GM23338 (cell line): ENCODE results near the gene ACSBG1.

Experiments
- CREB1 ChIP-seq: fragments of 250-450 bp; sonication (Bioruptor Pico); IDR thresholded peaks from 2 replicates; pipeline ENCODE4 v1.5.0; 2020; ENCODE audit warnings: low read depth, mild to moderate bottlenecking, moderate library complexity
- EZH2 ChIP-seq: fragments of 200-600 bp; sonication (generic); IDR thresholded peaks from one replicate; pipeline ENCODE4 v1.8.0; 2017; ENCODE audit warnings: antibody characterized with exemption, mild to moderate bottlenecking, low read depth; ENCODE audit not compliant: unreplicated experiment
- EZH2phosphoT487 ChIP-seq: fragments of 200-600 bp; sonication (generic); IDR thresholded peaks from one replicate; pipeline ENCODE4 v1.8.1; 2018; ENCODE audit warnings: antibody characterized with exemption; ENCODE audit not compliant: unreplicated experiment
- JUNB ChIP-seq: IDR thresholded peaks from one replicate; pipeline ENCODE4 v1.6.1; 2016; ENCODE audit warnings: antibody characterized with exemption; ENCODE audit not compliant: unreplicated experiment
- NANOG ChIP-seq: IDR thresholded peaks from 2 replicates; pipeline ENCODE4 v1.6.1; 2016; ENCODE audit warnings: antibody characterized with exemption, borderline replicate concordance
- POLR2AphosphoS5 ChIP-seq: IDR thresholded peaks from 2 replicates; pipeline ENCODE4 v1.6.1; 2016; ENCODE audit warnings: antibody characterized with exemption, low read depth
- STAT1 ChIP-seq: IDR thresholded peaks from one replicate; pipeline ENCODE4 v1.6.1; 2016; ENCODE audit warnings: antibody characterized with exemption; ENCODE audit not compliant: unreplicated experiment
- ZNF114 ChIP-seq: fragments of 250-450 bp; sonication (Bioruptor Pico); IDR thresholded peaks from 2 replicates; pipeline ENCODE4 v1.5.0; 2020; ENCODE audit warnings: mild to moderate bottlenecking, moderate library complexity
- ZNF331 ChIP-seq: fragments of 250-450 bp; sonication (Bioruptor Pico); IDR thresholded peaks from 2 replicates; pipeline ENCODE4 v1.5.0; 2020; ENCODE audit warnings: low read depth, mild to moderate bottlenecking, moderate library complexity
- TF ChIP-seq, protein P1 (sequence below), 2 experiments: fragments of 200-600 bp in 1 of 2; sonication (generic) in 1 of 2; conservative IDR thresholded peaks; 2 replicates each; pipeline versions ENCODE4 v1.5.1 to v1.6.1; 2016 to 2017; ENCODE audit warnings: antibody characterized with exemption in 2 of 2, low read depth in 2 of 2, mild to moderate bottlenecking in 2 of 2, moderate library complexity in 1 of 2
- TF ChIP-seq, protein P2 (sequence below): IDR thresholded peaks from one replicate; pipeline ENCODE4 v1.6.1; 2018; ENCODE audit warnings: antibody characterized with exemption; ENCODE audit not compliant: unreplicated experiment
- TF ChIP-seq, protein P3 (sequence below): IDR thresholded peaks from 2 replicates; pipeline ENCODE4 v1.6.1; 2016; ENCODE audit warnings: antibody characterized with exemption

DNA sequence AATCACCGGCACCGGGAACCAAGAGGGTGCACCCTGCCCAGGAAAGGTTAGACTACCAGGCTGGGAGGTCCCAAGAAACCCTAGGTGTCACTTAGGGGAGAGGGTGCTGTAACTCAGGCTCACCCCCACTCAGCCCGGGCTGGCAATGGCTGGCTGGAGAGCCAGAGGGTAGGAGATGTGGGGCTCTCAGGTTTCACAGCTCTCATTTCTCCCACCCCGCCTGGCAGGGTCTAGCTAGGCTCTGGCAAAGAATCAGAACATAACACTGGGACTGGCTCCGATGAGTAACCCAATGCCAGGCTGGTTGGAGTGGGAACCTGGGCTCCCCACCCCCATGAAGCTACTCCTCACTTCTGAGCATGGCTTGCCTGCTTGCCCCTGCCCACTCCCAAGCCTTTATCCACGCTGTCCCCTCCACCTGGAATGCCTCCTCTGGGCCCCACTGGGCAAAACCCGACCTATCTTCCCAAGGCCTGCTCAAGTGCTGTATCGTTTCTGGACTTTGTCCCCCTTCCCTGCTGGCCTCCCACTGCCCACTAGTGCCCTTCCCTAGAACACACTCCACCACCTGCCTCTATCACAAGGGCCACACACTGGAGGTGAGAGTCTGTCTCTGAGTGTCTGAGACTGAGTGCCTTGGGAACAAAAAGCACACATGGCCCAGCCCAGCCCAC, 105.2 kb downstream of the ACSBG1 start:
- TF ChIP-seq, protein P1, sequence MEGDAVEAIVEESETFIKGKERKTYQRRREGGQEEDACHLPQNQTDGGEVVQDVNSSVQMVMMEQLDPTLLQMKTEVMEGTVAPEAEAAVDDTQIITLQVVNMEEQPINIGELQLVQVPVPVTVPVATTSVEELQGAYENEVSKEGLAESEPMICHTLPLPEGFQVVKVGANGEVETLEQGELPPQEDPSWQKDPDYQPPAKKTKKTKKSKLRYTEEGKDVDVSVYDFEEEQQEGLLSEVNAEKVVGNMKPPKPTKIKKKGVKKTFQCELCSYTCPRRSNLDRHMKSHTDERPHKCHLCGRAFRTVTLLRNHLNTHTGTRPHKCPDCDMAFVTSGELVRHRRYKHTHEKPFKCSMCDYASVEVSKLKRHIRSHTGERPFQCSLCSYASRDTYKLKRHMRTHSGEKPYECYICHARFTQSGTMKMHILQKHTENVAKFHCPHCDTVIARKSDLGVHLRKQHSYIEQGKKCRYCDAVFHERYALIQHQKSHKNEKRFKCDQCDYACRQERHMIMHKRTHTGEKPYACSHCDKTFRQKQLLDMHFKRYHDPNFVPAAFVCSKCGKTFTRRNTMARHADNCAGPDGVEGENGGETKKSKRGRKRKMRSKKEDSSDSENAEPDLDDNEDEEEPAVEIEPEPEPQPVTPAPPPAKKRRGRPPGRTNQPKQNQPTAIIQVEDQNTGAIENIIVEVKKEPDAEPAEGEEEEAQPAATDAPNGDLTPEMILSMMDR (conservative IDR thresholded peaks at IDR 0.05; ENCODE audit: low read depth in 2 of 2): no peak
- no peak for TF ChIP-seq EZH2phosphoT487
- TF ChIP-seq ZNF331 (CRISPR knock-in tag): no peak
- TF ChIP-seq POLR2AphosphoS5: no peak
- TF ChIP-seq EZH2: no peak
- TF ChIP-seq CREB1 (CRISPR knock-in tag): no peak
- TF ChIP-seq JUNB: no peak
- TF ChIP-seq, protein P2, sequence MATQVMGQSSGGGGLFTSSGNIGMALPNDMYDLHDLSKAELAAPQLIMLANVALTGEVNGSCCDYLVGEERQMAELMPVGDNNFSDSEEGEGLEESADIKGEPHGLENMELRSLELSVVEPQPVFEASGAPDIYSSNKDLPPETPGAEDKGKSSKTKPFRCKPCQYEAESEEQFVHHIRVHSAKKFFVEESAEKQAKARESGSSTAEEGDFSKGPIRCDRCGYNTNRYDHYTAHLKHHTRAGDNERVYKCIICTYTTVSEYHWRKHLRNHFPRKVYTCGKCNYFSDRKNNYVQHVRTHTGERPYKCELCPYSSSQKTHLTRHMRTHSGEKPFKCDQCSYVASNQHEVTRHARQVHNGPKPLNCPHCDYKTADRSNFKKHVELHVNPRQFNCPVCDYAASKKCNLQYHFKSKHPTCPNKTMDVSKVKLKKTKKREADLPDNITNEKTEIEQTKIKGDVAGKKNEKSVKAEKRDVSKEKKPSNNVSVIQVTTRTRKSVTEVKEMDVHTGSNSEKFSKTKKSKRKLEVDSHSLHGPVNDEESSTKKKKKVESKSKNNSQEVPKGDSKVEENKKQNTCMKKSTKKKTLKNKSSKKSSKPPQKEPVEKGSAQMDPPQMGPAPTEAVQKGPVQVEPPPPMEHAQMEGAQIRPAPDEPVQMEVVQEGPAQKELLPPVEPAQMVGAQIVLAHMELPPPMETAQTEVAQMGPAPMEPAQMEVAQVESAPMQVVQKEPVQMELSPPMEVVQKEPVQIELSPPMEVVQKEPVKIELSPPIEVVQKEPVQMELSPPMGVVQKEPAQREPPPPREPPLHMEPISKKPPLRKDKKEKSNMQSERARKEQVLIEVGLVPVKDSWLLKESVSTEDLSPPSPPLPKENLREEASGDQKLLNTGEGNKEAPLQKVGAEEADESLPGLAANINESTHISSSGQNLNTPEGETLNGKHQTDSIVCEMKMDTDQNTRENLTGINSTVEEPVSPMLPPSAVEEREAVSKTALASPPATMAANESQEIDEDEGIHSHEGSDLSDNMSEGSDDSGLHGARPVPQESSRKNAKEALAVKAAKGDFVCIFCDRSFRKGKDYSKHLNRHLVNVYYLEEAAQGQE: no peak
- no peak for TF ChIP-seq ZNF114
- no peak for TF ChIP-seq STAT1
- TF ChIP-seq NANOG: no peak
- TF ChIP-seq, protein P3, sequence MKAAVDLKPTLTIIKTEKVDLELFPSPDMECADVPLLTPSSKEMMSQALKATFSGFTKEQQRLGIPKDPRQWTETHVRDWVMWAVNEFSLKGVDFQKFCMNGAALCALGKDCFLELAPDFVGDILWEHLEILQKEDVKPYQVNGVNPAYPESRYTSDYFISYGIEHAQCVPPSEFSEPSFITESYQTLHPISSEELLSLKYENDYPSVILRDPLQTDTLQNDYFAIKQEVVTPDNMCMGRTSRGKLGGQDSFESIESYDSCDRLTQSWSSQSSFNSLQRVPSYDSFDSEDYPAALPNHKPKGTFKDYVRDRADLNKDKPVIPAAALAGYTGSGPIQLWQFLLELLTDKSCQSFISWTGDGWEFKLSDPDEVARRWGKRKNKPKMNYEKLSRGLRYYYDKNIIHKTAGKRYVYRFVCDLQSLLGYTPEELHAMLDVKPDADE: no peak
